HepG2 (cell line): ENCODE measurements around the gene KIF17. TPM values are rescaled to one million over a fixed set of nuclear protein-coding genes. Genes with fewer than 3 reads are reported as not detected.

Source experiments
- MTA1 ChIP-seq: sonication (generic); formaldehyde crosslinking; IDR thresholded peaks from 2 replicates; pipeline ENCODE4 v1.4.0; 2020; ENCODE audit warnings: missing genetic modification reagents, mild to moderate bottlenecking, borderline replicate concordance
- MTF1 ChIP-seq: sonication (generic); formaldehyde crosslinking; IDR thresholded peaks from 2 replicates; pipeline ENCODE4 v1.5.0; 2020; ENCODE audit warnings: missing genetic modification reagents
- RFX5 ChIP-seq: IDR thresholded peaks from 2 replicates; pipeline ENCODE4 v1.6.1; 2011; ENCODE audit warnings: low read depth, low read length, improper control_type of control experiment
- ZBTB21 ChIP-seq: sonication (generic); formaldehyde crosslinking; IDR thresholded peaks from 2 replicates; pipeline ENCODE4 v1.4.0; 2020; ENCODE audit warnings: missing genetic modification reagents
- ZFAT ChIP-seq: sonication (generic); formaldehyde crosslinking; conservative IDR thresholded peaks from 2 replicates; pipeline ENCODE4 v1.8.1; 2023; ENCODE audit warnings: missing genetic modification reagents, inconsistent platforms
- ZFP62 ChIP-seq: sonication (generic); formaldehyde crosslinking; IDR thresholded peaks from 2 replicates; pipeline ENCODE4 v1.4.0; 2020; ENCODE audit warnings: missing genetic modification reagents
- ZNF3 ChIP-seq: IDR thresholded peaks from 2 replicates; pipeline ENCODE4 v1.7.0; 2017; ENCODE audit warnings: inconsistent platforms
- ZNF335 ChIP-seq: sonication (generic); formaldehyde crosslinking; IDR thresholded peaks from 2 replicates; pipeline ENCODE4 v1.4.0; 2020; ENCODE audit warnings: missing genetic modification reagents
- ZNF501 ChIP-seq: sonication (generic); formaldehyde crosslinking; IDR thresholded peaks from 2 replicates; pipeline ENCODE4 v1.5.1; 2020; ENCODE audit warnings: mild to moderate bottlenecking, moderate library complexity, missing genetic modification reagents
- polyA plus RNA-seq, 8 experiments: library from polyadenylated mRNA; depleted of rRNA in 3 of 8; stranded (reverse) in 7 of 8; unstranded in 1 of 8; fragments of >200 nt; fragmentation: Illumina TruSeq in 4 of 8; extraction: Trizol in 4 of 8; gene quantifications; 2 replicates each; pipeline versions ENCODE4 v1.2.1 to v1.2.3, GENCODE V29; 2011 to 2016; ENCODE audit warnings: low read depth in 4 of 8, missing spikeins in 1 of 8, mixed read lengths in 1 of 8; ENCODE audit not compliant: insufficient read depth in 1 of 8
- total RNA-seq, 5 experiments: library from RNA; depleted of rRNA; stranded (reverse); fragments of >200 nt; fragmentation: Illumina TruSeq; extraction: Trizol; gene quantifications; 2 replicates each; pipeline ENCODE4 v1.2.3, GENCODE V29; 2016; ENCODE audit warnings: low read depth in 1 of 5
- TF ChIP-seq, protein P1 (sequence below): sonication (generic); formaldehyde crosslinking; IDR thresholded peaks from 2 replicates; pipeline ENCODE4 v1.4.0; 2020; ENCODE audit warnings: missing genetic modification reagents, mild to moderate bottlenecking, borderline replicate concordance
- TF ChIP-seq, protein P2 (sequence below): sonication (generic); formaldehyde crosslinking; IDR thresholded peaks from 2 replicates; pipeline ENCODE4 v1.9.0; 2022; ENCODE audit warnings: missing genetic modification reagents, mild to moderate bottlenecking, borderline replicate concordance
- TF ChIP-seq, protein P3 (sequence below): sonication (generic); formaldehyde crosslinking; IDR thresholded peaks from 2 replicates; pipeline ENCODE4 v1.4.0; 2020; ENCODE audit warnings: missing genetic modification reagents
- TF ChIP-seq, protein P4 (sequence below): sonication (generic); formaldehyde crosslinking; IDR thresholded peaks from 2 replicates; pipeline ENCODE4 v1.4.0; 2020; ENCODE audit warnings: missing genetic modification reagents, borderline replicate concordance
- TF ChIP-seq, protein P5 (sequence below): sonication (generic); formaldehyde crosslinking; IDR thresholded peaks from 2 replicates; pipeline ENCODE4 v1.9.0; 2021; ENCODE audit warnings: missing genetic modification reagents, mild to moderate bottlenecking, borderline replicate concordance

Gene KIF17
- total and polyA plus RNA-seq, 2 of the 13 experiments (the other 11 are each of a cell fraction or from before 2014, with no cell fraction given): 0.24 to 0.44 TPM

DNA sequence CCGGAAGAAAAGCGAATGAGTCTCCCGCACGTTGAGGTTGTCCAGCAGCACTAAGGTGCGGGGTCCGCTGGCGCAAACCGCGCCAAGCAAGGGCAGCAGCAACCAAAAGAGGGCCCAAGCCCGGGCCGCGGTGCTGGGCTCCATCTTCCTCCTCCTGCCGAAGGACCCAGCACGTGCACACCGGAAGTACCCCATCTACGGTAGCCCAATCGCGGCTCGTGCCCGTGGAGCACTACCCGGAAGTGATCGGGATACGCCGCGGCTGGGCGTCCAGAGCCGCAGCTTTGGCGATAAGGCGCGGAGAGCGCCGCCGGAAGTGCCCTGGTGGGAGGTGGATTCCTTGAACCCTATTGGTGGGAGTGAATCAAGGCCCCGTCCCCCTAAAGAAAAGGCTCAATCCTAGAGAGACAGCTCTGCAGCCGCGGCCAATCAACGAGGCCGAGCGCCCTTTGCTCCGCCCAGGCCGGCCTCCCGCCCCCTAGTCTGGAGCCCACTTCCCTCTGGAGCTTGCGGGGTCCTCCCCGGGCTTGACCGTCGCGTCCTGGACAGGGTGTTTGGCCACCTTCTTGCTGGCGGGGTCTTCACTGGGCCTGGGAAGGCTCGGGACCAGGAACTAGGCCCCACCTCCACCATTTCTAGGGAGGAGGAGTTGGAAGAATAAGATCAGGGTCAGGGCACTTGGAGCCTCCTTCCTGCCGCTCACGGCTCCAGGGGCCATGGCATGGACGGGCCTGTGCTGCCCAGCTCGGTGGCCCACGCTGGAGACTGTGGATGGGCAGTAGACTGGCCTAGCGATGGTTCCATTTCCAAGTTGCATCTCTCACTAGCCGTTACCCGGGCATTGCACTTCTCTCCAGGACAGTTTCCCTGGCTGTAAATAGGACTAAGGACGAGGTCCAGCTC lies 56.3 kb downstream of the KIF17 start, which contains the start of gene DDOST (continued):
- TF ChIP-seq, protein P1, sequence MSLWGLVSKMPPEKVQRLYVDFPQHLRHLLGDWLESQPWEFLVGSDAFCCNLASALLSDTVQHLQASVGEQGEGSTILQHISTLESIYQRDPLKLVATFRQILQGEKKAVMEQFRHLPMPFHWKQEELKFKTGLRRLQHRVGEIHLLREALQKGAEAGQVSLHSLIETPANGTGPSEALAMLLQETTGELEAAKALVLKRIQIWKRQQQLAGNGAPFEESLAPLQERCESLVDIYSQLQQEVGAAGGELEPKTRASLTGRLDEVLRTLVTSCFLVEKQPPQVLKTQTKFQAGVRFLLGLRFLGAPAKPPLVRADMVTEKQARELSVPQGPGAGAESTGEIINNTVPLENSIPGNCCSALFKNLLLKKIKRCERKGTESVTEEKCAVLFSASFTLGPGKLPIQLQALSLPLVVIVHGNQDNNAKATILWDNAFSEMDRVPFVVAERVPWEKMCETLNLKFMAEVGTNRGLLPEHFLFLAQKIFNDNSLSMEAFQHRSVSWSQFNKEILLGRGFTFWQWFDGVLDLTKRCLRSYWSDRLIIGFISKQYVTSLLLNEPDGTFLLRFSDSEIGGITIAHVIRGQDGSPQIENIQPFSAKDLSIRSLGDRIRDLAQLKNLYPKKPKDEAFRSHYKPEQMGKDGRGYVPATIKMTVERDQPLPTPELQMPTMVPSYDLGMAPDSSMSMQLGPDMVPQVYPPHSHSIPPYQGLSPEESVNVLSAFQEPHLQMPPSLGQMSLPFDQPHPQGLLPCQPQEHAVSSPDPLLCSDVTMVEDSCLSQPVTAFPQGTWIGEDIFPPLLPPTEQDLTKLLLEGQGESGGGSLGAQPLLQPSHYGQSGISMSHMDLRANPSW: no peak
- TF ChIP-seq ZNF501 (CRISPR knock-in tag) (peak; percentile 92), RFX5 (0 out of 2 replicates have a peak, but pooled peaks have one; percentile 29), ZFP62 (CRISPR knock-in tag) (no peak), ZNF3 (CRISPR knock-in tag) (peak; percentile 72; the same call in 1 of the 2 replicates), MTA1 (CRISPR knock-in tag) (no peak), ZBTB21 (CRISPR knock-in tag) (no peak), MTF1 (CRISPR knock-in tag) (no peak), ZFAT (CRISPR knock-in tag) (no peak), ZNF335 (CRISPR knock-in tag) (peak; percentile 95)
- TF ChIP-seq, protein P2, sequence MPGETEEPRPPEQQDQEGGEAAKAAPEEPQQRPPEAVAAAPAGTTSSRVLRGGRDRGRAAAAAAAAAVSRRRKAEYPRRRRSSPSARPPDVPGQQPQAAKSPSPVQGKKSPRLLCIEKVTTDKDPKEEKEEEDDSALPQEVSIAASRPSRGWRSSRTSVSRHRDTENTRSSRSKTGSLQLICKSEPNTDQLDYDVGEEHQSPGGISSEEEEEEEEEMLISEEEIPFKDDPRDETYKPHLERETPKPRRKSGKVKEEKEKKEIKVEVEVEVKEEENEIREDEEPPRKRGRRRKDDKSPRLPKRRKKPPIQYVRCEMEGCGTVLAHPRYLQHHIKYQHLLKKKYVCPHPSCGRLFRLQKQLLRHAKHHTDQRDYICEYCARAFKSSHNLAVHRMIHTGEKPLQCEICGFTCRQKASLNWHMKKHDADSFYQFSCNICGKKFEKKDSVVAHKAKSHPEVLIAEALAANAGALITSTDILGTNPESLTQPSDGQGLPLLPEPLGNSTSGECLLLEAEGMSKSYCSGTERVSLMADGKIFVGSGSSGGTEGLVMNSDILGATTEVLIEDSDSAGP (CRISPR knock-in tag): no peak; the same call in 1 of the 2 replicates
- TF ChIP-seq, protein P3, sequence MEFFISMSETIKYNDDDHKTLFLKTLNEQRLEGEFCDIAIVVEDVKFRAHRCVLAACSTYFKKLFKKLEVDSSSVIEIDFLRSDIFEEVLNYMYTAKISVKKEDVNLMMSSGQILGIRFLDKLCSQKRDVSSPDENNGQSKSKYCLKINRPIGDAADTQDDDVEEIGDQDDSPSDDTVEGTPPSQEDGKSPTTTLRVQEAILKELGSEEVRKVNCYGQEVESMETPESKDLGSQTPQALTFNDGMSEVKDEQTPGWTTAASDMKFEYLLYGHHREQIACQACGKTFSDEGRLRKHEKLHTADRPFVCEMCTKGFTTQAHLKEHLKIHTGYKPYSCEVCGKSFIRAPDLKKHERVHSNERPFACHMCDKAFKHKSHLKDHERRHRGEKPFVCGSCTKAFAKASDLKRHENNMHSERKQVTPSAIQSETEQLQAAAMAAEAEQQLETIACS: peak; percentile 62
- TF ChIP-seq, protein P4, sequence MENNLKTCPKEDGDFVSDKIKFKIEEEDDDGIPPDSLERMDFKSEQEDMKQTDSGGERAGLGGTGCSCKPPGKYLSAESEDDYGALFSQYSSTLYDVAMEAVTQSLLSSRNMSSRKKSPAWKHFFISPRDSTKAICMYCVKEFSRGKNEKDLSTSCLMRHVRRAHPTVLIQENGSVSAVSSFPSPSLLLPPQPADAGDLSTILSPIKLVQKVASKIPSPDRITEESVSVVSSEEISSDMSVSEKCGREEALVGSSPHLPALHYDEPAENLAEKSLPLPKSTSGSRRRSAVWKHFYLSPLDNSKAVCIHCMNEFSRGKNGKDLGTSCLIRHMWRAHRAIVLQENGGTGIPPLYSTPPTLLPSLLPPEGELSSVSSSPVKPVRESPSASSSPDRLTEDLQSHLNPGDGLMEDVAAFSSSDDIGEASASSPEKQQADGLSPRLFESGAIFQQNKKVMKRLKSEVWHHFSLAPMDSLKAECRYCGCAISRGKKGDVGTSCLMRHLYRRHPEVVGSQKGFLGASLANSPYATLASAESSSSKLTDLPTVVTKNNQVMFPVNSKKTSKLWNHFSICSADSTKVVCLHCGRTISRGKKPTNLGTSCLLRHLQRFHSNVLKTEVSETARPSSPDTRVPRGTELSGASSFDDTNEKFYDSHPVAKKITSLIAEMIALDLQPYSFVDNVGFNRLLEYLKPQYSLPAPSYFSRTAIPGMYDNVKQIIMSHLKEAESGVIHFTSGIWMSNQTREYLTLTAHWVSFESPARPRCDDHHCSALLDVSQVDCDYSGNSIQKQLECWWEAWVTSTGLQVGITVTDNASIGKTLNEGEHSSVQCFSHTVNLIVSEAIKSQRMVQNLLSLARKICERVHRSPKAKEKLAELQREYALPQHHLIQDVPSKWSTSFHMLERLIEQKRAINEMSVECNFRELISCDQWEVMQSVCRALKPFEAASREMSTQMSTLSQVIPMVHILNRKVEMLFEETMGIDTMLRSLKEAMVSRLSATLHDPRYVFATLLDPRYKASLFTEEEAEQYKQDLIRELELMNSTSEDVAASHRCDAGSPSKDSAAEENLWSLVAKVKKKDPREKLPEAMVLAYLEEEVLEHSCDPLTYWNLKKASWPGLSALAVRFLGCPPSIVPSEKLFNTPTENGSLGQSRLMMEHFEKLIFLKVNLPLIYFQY: peak; percentile 18; the same call in 1 of the 2 replicates
- TF ChIP-seq, protein P5, sequence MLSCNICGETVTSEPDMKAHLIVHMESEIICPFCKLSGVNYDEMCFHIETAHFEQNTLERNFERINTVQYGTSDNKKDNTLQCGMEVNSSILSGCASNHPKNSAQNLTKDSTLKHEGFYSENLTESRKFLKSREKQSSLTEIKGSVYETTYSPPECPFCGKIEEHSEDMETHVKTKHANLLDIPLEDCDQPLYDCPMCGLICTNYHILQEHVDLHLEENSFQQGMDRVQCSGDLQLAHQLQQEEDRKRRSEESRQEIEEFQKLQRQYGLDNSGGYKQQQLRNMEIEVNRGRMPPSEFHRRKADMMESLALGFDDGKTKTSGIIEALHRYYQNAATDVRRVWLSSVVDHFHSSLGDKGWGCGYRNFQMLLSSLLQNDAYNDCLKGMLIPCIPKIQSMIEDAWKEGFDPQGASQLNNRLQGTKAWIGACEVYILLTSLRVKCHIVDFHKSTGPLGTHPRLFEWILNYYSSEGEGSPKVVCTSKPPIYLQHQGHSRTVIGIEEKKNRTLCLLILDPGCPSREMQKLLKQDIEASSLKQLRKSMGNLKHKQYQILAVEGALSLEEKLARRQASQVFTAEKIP (CRISPR knock-in tag): no peak
